Activated CD4-positive, alpha-beta T cell treated with anti-CD3 and anti-CD28 coated beads, Interleukin-2, amount 10 ng/mL, durations not matched to agents 7 days and 5 days (primary cell): Measurements from ENCODE around the gene CALHM6. TPM values are rescaled to one million over a fixed set of nuclear protein-coding genes. Genes with fewer than 3 reads are reported as not detected.
A peak's percentile ranks its signal among the peaks of the same experiment; 100 is the strongest.

Experiments
- CTCF ChIA-PET: fragments of 350-600 bp; sonication (Branson Sonifier 250); formaldehyde crosslinking; loops from one replicate; lab custom pipeline; 2021; ENCODE audit warnings: antibody characterized with exemption; lab: Charles Lee
- POLR2A ChIA-PET: fragments of 350-600 bp; sonication (Branson Sonifier 250); formaldehyde crosslinking; loops from one replicate; lab custom pipeline; 2021; ENCODE audit warnings: antibody characterized with exemption; lab: Charles Lee
- DNase-seq: peaks from one replicate; pipeline ENCODE4 v3.0.0-alpha.2; 2020
- H3K27ac Mint-ChIP-seq: one replicate; pipeline ENCODE4 v1.8.0; 2021; ENCODE audit warnings: mild to moderate bottlenecking, moderate library complexity, mixed read lengths
- H3K27me3 Mint-ChIP-seq: one replicate; pipeline ENCODE4 v1.8.0; 2021; ENCODE audit warnings: mixed read lengths
- H3K36me3 Mint-ChIP-seq: one replicate; pipeline ENCODE4 v1.8.0; 2021; ENCODE audit warnings: low read depth, mixed read lengths
- H3K4me1 Mint-ChIP-seq: one replicate; pipeline ENCODE4 v1.8.0; 2021; ENCODE audit warnings: mixed read lengths
- H3K4me3 Mint-ChIP-seq: one replicate; pipeline ENCODE4 v1.8.0; 2021; ENCODE audit warnings: mild to moderate bottlenecking, moderate library complexity, mixed read lengths
- H3K9me3 Mint-ChIP-seq: one replicate; pipeline ENCODE4 v1.8.0; 2021; ENCODE audit warnings: mixed read lengths
- total RNA-seq, 2 experiments: library from RNA; stranded (reverse); gene quantifications; one replicate each; pipeline ENCODE4 v1.2.3, GENCODE V29; 2021

Gene CALHM6
- total RNA-seq, 2 experiments from 2014 or later, result 7.7 to 10.3 TPM

- no peaks in the 10 kb centered on the region for H3K36me3 Mint-ChIP-seq
- peaks cover 4% of the 10 kb centered on the region for H3K9me3 Mint-ChIP-seq
- peaks cover 21% of the 10 kb centered on the region for H3K27me3 Mint-ChIP-seq
- ChIA-PET POLR2A (no interaction called here), CTCF (no interaction called here)
- no peak overlapping the region for H3K4me3 Mint-ChIP-seq
- DNase-seq, result no peak
- H3K27ac Mint-ChIP-seq, result no peak overlapping the region
- peaks cover 2% of the 10 kb centered on the region for H3K4me1 Mint-ChIP-seq
Observed at GRCh38 chr6:116497113-116497676, 36.0 kb downstream of the CALHM6 start.

- ChIA-PET CTCF (interaction anchor here (0.9 to 1.7 kb wide), 2 partner anchors 13 to 17 kb away, joined by 3 read pairs; no protein-coding TSS in a partner anchor), POLR2A (no interaction called here)
- H3K9me3 Mint-ChIP-seq, result peaks cover 7% of the 10 kb centered on the region
- peak; percentile 16 for DNase-seq
- peak overlapping the region; percentile 10 for H3K27ac Mint-ChIP-seq
- peaks cover 37% of the 10 kb centered on the region for H3K27me3 Mint-ChIP-seq
- H3K4me3 Mint-ChIP-seq, result no peak overlapping the region
- H3K36me3 Mint-ChIP-seq, result no peaks in the 10 kb centered on the region
- H3K4me1 Mint-ChIP-seq, result peaks cover 2% of the 10 kb centered on the region
Observed at GRCh38 chr6:116500969-116501433, 39.8 kb downstream of the CALHM6 start.

DNA sequence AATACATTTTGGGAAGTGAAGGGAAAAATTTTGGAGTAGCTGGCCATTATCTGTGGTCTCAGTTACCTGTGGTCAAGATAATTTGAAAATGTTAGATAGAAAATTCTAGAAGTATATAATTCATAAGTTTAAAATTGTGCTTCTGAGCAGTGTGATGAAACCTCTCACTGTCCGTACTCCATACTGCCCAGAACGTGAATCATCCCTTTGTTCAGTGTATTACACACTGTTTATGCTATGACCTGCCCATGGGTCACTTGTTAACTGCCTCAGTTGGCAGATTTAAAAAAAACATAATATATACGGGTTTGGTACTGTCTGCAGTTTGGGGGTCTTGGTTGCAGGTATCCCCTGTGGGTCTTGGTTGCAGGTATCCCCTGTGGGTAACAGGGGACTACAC is 46.1 kb downstream of the CALHM6 start:
- CTCF ChIA-PET, result no interaction called here
- DNase-seq, result no peak
- no peaks in the 10 kb centered on the region for H3K36me3 Mint-ChIP-seq
- H3K27me3 Mint-ChIP-seq, result peaks cover 29% of the 10 kb centered on the region
- POLR2A ChIA-PET, result no interaction called here
- H3K4me1 Mint-ChIP-seq, result no peaks in the 10 kb centered on the region
- no peak overlapping the region for H3K4me3 Mint-ChIP-seq
- H3K9me3 Mint-ChIP-seq, result peaks cover 9% of the 10 kb centered on the region
- H3K27ac Mint-ChIP-seq, result no peak overlapping the region

- H3K9me3 Mint-ChIP-seq, result peaks cover 5% of the 10 kb centered on the region
- peaks cover 22% of the 10 kb centered on the region for H3K27me3 Mint-ChIP-seq
- DNase-seq, result no peak
- no peak overlapping the region for H3K4me3 Mint-ChIP-seq
- no peak overlapping the region for H3K27ac Mint-ChIP-seq
- no peaks in the 10 kb centered on the region for H3K4me1 Mint-ChIP-seq
- POLR2A ChIA-PET, result no interaction called here
- CTCF ChIA-PET, result no interaction called here
- H3K36me3 Mint-ChIP-seq, result no peaks in the 10 kb centered on the region
Observed at GRCh38 chr6:116508527-116508926, 47.4 kb downstream of the CALHM6 start.

GRCh38 chr6:116511424-116512110 is 50.4 kb downstream of the CALHM6 start, which contains the start of gene CALHM5:
Gene CALHM5 (plus strand): TSS chr6:116511639. CDS start chr6:116511697, 58 bp downstream.
- Mint-ChIP-seq H3K9me3 (peaks cover 5% of the 10 kb centered on the region), H3K27ac (no peak within 1 kb of the TSS), H3K27me3 (peaks cover 10% of the 10 kb centered on the region), H3K4me1 (no peaks in the 10 kb centered on the region), H3K36me3 (no peaks in the 10 kb centered on the region), H3K4me3 (no peak within 1 kb of the TSS)
- POLR2A ChIA-PET, result no interaction called here
- no peak for DNase-seq
- CTCF ChIA-PET, result interaction anchor here (0.9 kb wide), 1 partner anchor 313 kb away, joined by 3 read pairs; no protein-coding TSS in a partner anchor

DNA sequence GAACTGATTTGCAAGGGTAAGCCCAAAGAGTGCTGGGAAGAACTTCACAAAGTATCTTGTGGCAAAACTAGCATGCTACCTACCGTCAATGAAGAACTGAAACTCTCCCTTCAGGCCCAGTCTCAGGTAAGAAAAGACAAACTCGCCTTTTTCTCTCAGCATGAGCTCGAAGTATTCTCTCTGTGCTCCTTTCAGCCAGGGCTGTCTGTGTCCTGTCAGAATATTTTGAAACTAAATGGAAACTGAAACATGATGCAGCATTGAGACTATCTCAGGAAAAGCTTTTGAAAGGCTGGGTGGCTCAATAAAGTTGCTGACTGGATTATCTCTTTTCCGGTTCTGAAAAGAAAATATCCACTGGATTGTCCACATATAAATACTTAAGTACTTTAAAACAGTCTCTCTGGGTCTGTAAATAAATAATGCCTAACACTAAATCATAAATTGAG is 51.0 kb downstream of the CALHM6 start:
- H3K4me1 Mint-ChIP-seq, result no peaks in the 10 kb centered on the region

GRCh38 chr6:116512734-116513133 is 51.6 kb downstream of the CALHM6 start:
- ChIA-PET POLR2A (no interaction called here), CTCF (interaction anchor here (0.7 to 0.9 kb wide), 2 partner anchors 59 to 312 kb away, joined by 3 read pairs; partner anchors contain the start of gene RWDD1)
- DNase-seq, result no peak
- no peak overlapping the region for H3K27ac Mint-ChIP-seq
- no peaks in the 10 kb centered on the region for H3K4me1 Mint-ChIP-seq
- no peak overlapping the region for H3K4me3 Mint-ChIP-seq
- peaks cover 10% of the 10 kb centered on the region for H3K27me3 Mint-ChIP-seq
- peaks cover 5% of the 10 kb centered on the region for H3K9me3 Mint-ChIP-seq
- no peaks in the 10 kb centered on the region for H3K36me3 Mint-ChIP-seq

More for the DNA sequence above, 51.0 kb downstream of the CALHM6 start:
- no peaks in the 10 kb centered on the region for H3K36me3 Mint-ChIP-seq
- POLR2A ChIA-PET, result no interaction called here
- no peak overlapping the region for H3K27ac Mint-ChIP-seq
- CTCF ChIA-PET, result interaction anchor here (0.9 kb wide), 1 partner anchor 312 kb away, joined by 3 read pairs; no protein-coding TSS in a partner anchor
- no peak overlapping the region for H3K4me3 Mint-ChIP-seq
- H3K27me3 Mint-ChIP-seq, result peaks cover 10% of the 10 kb centered on the region
- DNase-seq, result no peak
- peaks cover 5% of the 10 kb centered on the region for H3K9me3 Mint-ChIP-seq

Other genes starting within 250 kb of the CALHM6 start
- gene TSPYL4, start 207.3 kb upstream of the CALHM6 start, total RNA-seq, result 10 to 100 TPM; 17.0 to 18.8 TPM
- gene TSPYL1, start 181.4 kb upstream of the CALHM6 start, total RNA-seq, result 10 to 100 TPM; 37.8 to 39.4 TPM
- 1 to 10 TPM; 3.6 to 4.2 TPM for gene DSE, start 90.4 kb upstream of the CALHM6 start, total RNA-seq
- not detected for gene CALHM5, start 50.3 kb downstream of the CALHM6 start, total RNA-seq
- gene TRAPPC3L, start 84.3 kb downstream of the CALHM6 start, total RNA-seq, result not detected
- not detected for gene CALHM4, start 92.4 kb downstream of the CALHM6 start, total RNA-seq
- gene RWDD1, start 110.1 kb downstream of the CALHM6 start, total RNA-seq, result 10 to 100 TPM; 39.9 to 51.6 TPM
- gene RSPH4A, start 155.1 kb downstream of the CALHM6 start, total RNA-seq, result under 1 TPM; 0.15 to 0.19 TPM
- 10 to 100 TPM; 15.8 to 18.6 TPM for gene ZUP1, start 207.4 kb downstream of the CALHM6 start, total RNA-seq
- 10 to 100 TPM; 10.1 to 14.1 TPM for gene KPNA5, start 219.8 kb downstream of the CALHM6 start, total RNA-seq